HEK293 (cell line): ENCODE results near the gene RAC3.

Experiments
- CTCF ChIA-PET: fragments of 350-600 bp; formaldehyde crosslinking; extraction: SDS; loops from one replicate; lab custom pipeline; 2021; ENCODE audit warnings: antibody characterized with exemption; lab: Yijun Ruan, JAX
- POLR2A ChIA-PET: fragments of 300-600 bp; formaldehyde crosslinking; extraction: SDS; loops from one replicate; lab custom pipeline; 2020; ENCODE audit warnings: antibody characterized with exemption, inconsistent platforms; lab: Yijun Ruan, JAX
- H3K27ac ChIP-seq: fragments of 200-500 bp; sonication (Bioruptor generic); 2 replicates; pipeline ENCODE4 v1.5.1; 2014; ENCODE audit warnings: low read depth, low read length, control low read depth, inconsistent platforms; ENCODE audit errors: extremely low read depth
- H3K36me3 ChIP-seq, 2 experiments: fragments of 200-500 bp in 1 of 2; sonication (Bioruptor generic) in 1 of 2; 1 replicate in 1 of 2; 2 replicates in 1 of 2; pipeline ENCODE4 v1.5.1; 2014 to 2017; ENCODE audit warnings: inconsistent platforms in 2 of 2, low read length in 2 of 2; ENCODE audit not compliant: control insufficient read depth in 2 of 2, insufficient read depth in 1 of 2
- H3K4me1 ChIP-seq: fragments of 200-500 bp; sonication (Bioruptor generic); 2 replicates; pipeline ENCODE4 v1.5.1; 2014; ENCODE audit warnings: mild to moderate bottlenecking, low read length, inconsistent platforms; ENCODE audit not compliant: control insufficient read depth, insufficient read depth
- H3K4me3 ChIP-seq: 2 replicates; pipeline ENCODE4 v1.5.1; 2011; ENCODE audit warnings: low read depth, mild to moderate bottlenecking, control low read depth, low read length, moderate library complexity
- H3K9me3 ChIP-seq: fragments of 200-500 bp; sonication (Bioruptor generic); 2 replicates; pipeline ENCODE4 v1.5.1; 2014; ENCODE audit warnings: low read depth, low read length, inconsistent platforms; ENCODE audit not compliant: control insufficient read depth, insufficient read depth
- HIC1 ChIP-seq: fragments of 450-650 bp; formaldehyde crosslinking; IDR thresholded peaks from 2 replicates; pipeline ENCODE4 v1.5.1; 2016; ENCODE audit warnings: missing biosample characterization, missing genetic modification characterization
- HOXC10 ChIP-seq: sonication (generic); formaldehyde crosslinking; IDR thresholded peaks from 2 replicates; pipeline ENCODE4 v1.8.1; 2023; ENCODE audit warnings: mild to moderate bottlenecking, missing genetic modification reagents
- KLF1 ChIP-seq: fragments of 450-650 bp; formaldehyde crosslinking; IDR thresholded peaks from 2 replicates; pipeline ENCODE4 v1.5.1; 2016; ENCODE audit warnings: missing biosample characterization, missing genetic modification characterization
- PRDM2 ChIP-seq: fragments of 450-650 bp; formaldehyde crosslinking; IDR thresholded peaks from 2 replicates; pipeline ENCODE4 v1.5.1; 2016; ENCODE audit warnings: missing biosample characterization, missing genetic modification characterization, borderline replicate concordance
- TCF7L2 ChIP-seq: IDR thresholded peaks from 2 replicates; pipeline ENCODE4 v1.6.1; 2011; ENCODE audit warnings: low read depth, mild to moderate bottlenecking, inconsistent platforms, low read length, moderate library complexity, borderline replicate concordance
- TRIM28 ChIP-seq: IDR thresholded peaks from 2 replicates; pipeline ENCODE4 v1.6.1; 2011; ENCODE audit warnings: low read length, control low read depth, borderline replicate concordance
- TSHZ1 ChIP-seq: fragments of 450-650 bp; formaldehyde crosslinking; IDR thresholded peaks from 2 replicates; pipeline ENCODE4 v1.5.1; 2016; ENCODE audit warnings: missing biosample characterization, missing genetic modification characterization, borderline replicate concordance
- ZFP41 ChIP-seq: fragments of 450-650 bp; formaldehyde crosslinking; IDR thresholded peaks from 2 replicates; pipeline ENCODE4 v1.5.1; 2016; ENCODE audit warnings: missing biosample characterization, missing genetic modification characterization, borderline replicate concordance
- ZIC2 ChIP-seq: fragments of 450-650 bp; formaldehyde crosslinking; IDR thresholded peaks from 2 replicates; pipeline ENCODE4 v1.5.1; 2016; ENCODE audit warnings: missing biosample characterization, missing genetic modification characterization
- ZNF184 ChIP-seq: fragments of 450-650 bp; IDR thresholded peaks from 2 replicates; pipeline ENCODE4 v1.5.1; 2018; ENCODE audit warnings: missing biosample characterization, mild to moderate bottlenecking, missing genetic modification characterization
- ZNF223 ChIP-seq: fragments of 450-650 bp; formaldehyde crosslinking; IDR thresholded peaks from 2 replicates; pipeline ENCODE4 v1.5.1; 2016; ENCODE audit warnings: missing biosample characterization, missing genetic modification characterization
- ZNF404 ChIP-seq: fragments of 450-650 bp; formaldehyde crosslinking; IDR thresholded peaks from 2 replicates; pipeline ENCODE4 v1.5.1; 2017; ENCODE audit warnings: missing biosample characterization, missing genetic modification characterization
- ZNF501 ChIP-seq: fragments of 450-650 bp; formaldehyde crosslinking; IDR thresholded peaks from 2 replicates; pipeline ENCODE4 v1.5.1; 2016; ENCODE audit warnings: missing biosample characterization, missing genetic modification characterization
- ZNF707 ChIP-seq: fragments of 450-650 bp; formaldehyde crosslinking; IDR thresholded peaks from 2 replicates; pipeline ENCODE4 v1.5.1; 2016; ENCODE audit warnings: missing biosample characterization, missing genetic modification characterization

The RAC3 gene

DNA sequence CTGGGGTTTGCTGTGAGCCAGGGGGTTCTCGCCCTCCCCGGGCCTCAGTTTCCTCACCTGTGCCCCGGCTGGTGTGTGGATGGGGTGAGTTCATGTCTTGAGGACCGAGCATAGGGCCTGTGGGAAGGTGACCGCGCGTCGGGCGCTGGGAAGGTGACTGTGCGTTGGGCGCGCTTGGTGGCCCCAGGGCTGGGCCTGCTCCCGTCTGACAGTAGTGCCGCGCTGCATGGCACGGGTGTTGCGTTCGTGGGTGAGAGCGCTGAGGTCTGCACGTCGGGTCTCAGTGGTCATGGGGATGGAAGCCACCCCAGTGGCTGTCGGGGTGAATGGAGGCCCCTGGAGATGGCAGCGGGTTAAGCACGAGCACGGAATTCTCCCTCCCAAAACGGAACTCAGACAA lies 44.9 kb upstream of the RAC3 start (continued):
- no peak for TF ChIP-seq HOXC10
- TF ChIP-seq, all 188 proteins: peak for 0

GRCh38 chr17:81987161-81987770 lies 44.2 kb upstream of the RAC3 start:
- CTCF ChIA-PET = interaction anchor here (1.7 kb wide), 1 partner anchor 33 kb away, joined by 5 read pairs; no protein-coding TSS in a partner anchor
- Histone ChIP-seq H3K9me3 (no peaks in the 10 kb centered on the region), H3K4me3 (no peak overlapping the region), H3K36me3 (peaks cover 9 to 50% of the 10 kb centered on the region in 2 experiments; a peak in 2 of 3 replicates), H3K4me1 (peaks cover 7% of the 10 kb centered on the region), H3K27ac (no peak overlapping the region)
- TF ChIP-seq ZNF707 (tag by site-specific recombination) = no peak
- TF ChIP-seq KLF1 = peak; percentile 46; the same call in 1 of the 2 replicates
- no peak for TF ChIP-seq ZNF501
- TF ChIP-seq TRIM28 = no peak
- POLR2A ChIA-PET = no interaction called here

DNA sequence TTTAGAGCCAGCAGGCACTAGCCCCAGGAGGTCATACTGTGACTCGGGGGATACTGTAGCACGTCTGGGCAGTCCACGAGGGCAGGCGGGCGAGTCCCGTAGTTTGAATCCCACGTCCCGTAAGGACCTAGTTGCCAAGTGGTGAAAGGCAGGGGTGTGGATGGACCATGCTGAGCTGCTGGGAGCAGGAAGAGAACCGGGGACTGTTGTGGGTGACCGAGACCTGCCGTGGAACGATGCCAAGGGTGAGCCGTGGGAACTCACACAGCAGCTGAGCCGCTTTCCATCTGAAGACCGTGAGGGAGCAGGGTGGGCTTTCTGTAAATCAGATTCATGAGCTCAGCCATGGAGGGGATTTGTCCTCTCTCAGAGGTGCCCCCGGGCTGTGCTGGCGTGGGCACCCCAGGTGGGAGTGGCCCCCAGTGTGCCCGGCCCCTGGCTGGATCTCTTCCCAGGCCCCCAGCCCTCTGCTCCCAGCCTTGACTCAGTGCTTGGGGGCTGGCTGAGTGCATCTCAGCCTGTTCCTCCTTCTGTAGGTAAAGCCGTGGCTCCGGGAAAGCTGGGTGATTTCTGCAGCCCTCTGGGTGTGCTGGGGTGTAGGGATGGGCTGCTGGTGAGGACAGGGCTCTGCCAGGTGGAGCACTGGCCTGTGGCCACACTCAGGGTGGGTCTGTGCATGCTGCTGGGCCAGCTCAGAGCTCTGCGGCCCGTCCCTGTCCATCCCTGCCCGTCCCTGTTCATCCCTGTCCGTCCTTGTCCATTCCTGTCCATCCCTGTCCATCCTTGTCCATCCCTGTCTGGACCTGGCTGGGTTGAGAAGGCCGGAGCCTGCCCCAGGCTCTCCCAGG lies 40.4 kb upstream of the RAC3 start:
- Histone ChIP-seq H3K9me3 (no peaks in the 10 kb centered on the region), H3K36me3 (peaks cover 0 to 23% of the 10 kb centered on the region in 2 experiments; a peak in 2 of 3 replicates), H3K27ac (no peak overlapping the region), H3K4me3 (no peak overlapping the region)
- POLR2A ChIA-PET = interaction anchor here (0.6 to 1.4 kb wide), 7 partner anchors 11 to 63 kb away, joined by 3 to 4 read pairs (median 3); partner anchors contain the start of genes CENPX, LRRC45 and MAFG
- no peak; the same call in 1 of the 2 replicates for TF ChIP-seq ZIC2 (tag by site-specific recombination)
- no peak for TF ChIP-seq TCF7L2
- TF ChIP-seq HIC1 (tag by site-specific recombination) = no peak
- no peak for TF ChIP-seq ZNF184 (tag by site-specific recombination)
- no peak for TF ChIP-seq ZFP41 (tag by site-specific recombination)
- TF ChIP-seq, all 188 proteins: peak for 0
- H3K4me1 ChIP-seq = peaks cover 7% of the 10 kb centered on the region
- CTCF ChIA-PET = interaction anchor here (0.5 to 1.9 kb wide), 3 partner anchors 29 to 105 kb away, joined by 3 to 12 read pairs (median 8); no protein-coding TSS in a partner anchor

GRCh38 chr17:81991684-81992305 lies 39.7 kb upstream of the RAC3 start:
- no peak overlapping the region for H3K4me3 ChIP-seq
- H3K4me1 ChIP-seq = peaks cover 7% of the 10 kb centered on the region
- H3K27ac ChIP-seq = no peak overlapping the region
- ChIA-PET POLR2A (interaction anchor here (0.6 to 1.4 kb wide), 8 partner anchors 12 to 64 kb away, joined by 3 to 4 read pairs (median 3); partner anchors contain the start of genes CENPX, LRRC45 and MAFG), CTCF (interaction anchor here (0.5 to 1.9 kb wide), 5 partner anchors 28 to 481 kb away, joined by 3 to 12 read pairs (median 7); no protein-coding TSS in a partner anchor)
- H3K9me3 ChIP-seq = no peaks in the 10 kb centered on the region
- H3K36me3 ChIP-seq = peaks cover 0 to 18% of the 10 kb centered on the region in 2 experiments; a peak in 2 of 3 replicates
- TF ChIP-seq TSHZ1 (tag by site-specific recombination) = no peak
- no peak for TF ChIP-seq PRDM2
- no peak for TF ChIP-seq ZNF404
- TF ChIP-seq ZNF223 (tag by site-specific recombination) = no peak
